GM18502 (cell line): ENCODE results near the gene SELENOV.

Experiments
- ATAC-seq: cut with Tn5 transposase; IDR thresholded peaks from one replicate; pipeline ENCODE4 v1.9.1; 2021; ENCODE audit warnings: mild to moderate bottlenecking; ENCODE audit not compliant: unreplicated experiment, poor library complexity

The SELENOV gene

DNA sequence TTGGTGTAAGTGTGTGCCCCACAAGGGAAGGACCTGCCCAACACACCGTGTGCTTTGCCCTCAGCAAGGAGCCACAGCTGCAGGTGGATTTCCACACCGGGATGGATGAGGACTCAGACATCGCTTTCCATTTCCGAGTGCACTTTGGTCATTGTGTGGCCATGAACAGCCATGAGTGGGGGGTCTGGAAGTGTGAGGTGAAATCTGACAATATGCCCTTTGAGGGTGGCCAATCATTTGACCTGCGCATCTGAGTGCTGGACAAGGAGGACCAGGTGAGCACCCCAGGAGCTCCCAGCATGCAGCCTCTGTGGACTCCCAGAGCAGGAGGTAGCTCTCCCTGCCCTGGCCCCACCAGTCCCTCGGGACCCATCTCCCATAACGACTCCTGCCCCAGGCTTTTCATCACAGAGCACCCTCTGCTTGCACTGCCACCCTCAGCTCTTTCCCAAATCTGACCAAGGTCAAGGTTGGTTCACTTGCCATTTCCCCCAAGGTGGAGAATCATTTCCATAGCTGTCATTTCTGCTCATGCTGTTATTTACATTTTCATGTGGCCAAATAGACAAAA lies 38.2 kb downstream of the SELENOV start:
- no peak for ATAC-seq

DNA sequence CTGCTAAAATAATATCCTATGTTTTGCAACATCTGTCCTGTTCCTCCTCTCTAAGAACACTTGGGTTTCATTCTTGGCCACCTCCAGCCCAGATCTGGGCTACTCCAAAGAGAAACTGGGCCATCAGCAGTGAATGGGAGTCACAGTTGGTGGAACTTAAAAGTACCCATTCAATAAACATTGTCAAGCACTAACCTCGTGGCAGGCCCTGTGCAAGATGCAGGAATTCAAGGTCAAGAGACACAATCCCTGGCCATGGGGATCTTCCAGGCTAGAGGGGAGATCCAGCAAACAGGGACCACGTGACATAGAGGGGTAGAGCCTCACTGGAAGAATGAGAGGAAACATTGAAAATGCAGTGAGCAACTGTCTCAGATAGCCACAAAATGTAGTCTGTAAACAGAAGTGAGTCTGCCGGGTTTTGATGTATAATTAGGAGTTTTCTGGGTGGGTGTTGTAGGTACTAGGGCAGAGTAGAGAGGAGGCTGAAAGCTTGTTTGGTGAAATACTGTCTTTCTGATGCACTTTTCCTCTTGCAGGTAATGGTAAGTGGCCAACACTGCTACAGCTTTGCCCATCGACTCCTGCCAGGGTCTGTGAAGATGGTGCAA lies 39.9 kb downstream of the SELENOV start:
- no peak for ATAC-seq

- ATAC-seq, result no peak
Observed at GRCh38 chr19:39555883-39556282, 40.9 kb downstream of the SELENOV start.

GRCh38 chr19:39557811-39558623 lies 43.1 kb downstream of the SELENOV start:
- ATAC-seq, result peak; percentile 49

DNA sequence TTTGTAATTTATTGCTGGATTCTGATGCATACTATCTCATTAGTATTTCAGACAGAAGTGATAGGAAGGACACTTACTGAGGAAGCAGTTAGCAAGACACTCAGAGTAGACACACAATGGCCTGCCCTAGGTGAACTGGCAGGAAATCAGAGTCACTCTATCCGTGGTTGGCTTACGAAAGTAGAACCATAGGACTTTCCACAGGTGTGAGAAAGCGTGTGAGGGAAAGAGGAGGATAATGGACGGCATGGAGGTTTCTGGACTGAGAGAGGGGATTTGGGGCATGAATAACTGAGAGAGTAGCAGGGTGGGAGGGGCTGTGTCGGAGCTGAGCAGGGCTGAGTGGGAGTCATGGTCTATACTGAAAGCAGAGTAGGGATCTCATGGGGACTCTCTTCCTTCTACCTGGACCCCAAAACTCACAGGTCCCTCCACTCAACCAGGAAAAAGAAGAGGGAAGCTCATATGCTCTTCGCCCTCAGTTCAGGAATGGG lies 43.7 kb downstream of the SELENOV start:
- no peak for ATAC-seq

DNA sequence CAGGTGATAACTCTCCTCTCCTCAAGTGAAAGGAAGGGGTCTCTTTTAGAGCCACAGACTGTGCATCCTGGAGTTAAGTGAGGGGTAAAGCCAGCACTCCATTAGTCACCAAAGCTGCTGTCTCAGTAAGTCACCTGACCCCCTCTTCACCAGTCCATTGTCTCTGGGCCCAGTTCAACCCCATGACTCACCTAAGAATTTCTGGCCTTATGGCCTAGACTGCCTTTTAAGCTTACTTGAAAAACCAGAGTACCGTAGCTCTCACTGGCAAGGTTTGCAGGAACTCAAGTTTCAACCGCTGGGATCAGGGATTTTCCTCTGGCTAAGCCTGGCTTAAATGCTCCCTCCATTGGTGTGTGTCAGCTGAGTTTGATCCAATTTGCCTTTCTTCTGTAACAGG lies 48.5 kb downstream of the SELENOV start:
- ATAC-seq, result no peak

DNA sequence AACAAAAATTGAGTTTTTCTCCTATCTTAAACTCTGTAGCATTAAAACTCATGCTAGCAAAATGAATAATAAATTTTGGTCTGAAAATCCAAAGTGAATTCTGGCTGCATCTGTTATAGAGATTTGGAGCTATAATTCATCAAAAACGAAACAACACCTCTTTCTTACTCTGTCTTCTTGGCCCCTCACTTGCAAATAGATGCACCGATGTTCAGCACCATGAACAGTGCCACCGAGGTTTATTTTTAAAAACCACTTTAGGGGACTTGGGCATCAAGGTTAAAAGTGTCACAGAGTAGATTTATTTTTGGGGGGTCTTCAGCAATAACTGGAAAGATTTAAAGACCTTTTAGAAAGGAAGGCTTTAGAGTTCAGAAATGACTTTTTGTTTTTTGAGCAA lies 51.1 kb downstream of the SELENOV start:
- no peak for ATAC-seq

- no peak for ATAC-seq
Observed at GRCh38 chr19:39568604-39569003, 53.7 kb downstream of the SELENOV start.
